ENCODE data around the gene PID1.

PID1 gene
- 7.6 to 73.4 (median 42.8) reads per million in 17 experiments for total RNA-seq

DNA sequence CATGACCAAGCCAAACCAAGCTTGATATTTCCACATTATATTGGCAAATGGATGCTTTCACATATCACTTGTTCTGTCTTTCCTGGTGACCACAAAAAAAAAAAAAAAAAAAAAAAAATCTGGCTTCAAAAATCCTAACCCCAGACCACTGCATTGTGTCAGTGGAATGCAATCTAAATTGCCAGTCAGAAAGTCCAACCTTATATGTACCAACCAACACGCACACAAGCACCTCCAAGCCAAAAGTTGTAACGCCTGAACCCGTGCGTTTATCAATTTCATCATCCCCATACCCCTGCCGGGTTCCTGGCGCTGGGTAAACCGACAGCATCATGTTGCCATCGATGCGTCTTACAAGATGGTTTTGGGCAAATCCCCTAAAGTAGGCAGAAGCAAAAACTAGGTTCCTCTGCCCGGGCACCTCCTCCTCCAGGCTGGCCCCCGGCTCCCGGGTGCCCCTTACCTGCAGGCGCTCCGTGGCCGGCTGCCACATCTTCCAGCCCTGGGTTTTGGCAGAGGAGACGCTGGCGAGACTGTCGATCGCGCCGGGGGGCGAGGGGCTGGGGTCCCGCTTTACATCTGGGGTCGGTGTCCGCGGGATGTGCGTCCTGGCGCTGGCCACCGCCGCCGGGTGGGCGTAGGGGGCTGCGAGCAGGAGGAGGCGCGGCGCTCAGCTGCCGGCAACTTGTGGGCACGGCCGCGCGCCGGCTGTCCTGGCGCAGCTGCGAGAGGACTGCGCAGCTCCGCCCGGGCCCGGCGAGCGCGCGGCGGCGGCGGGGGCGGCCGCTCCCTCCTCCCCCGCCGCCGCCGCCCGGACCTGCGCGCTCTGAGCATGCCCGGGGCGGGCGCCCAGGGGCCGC lies at the start of gene PID1:
Gene PID1 (minus strand): TSS at position 737 of the 860 bp plus-strand sequence. CDS start 244 bp downstream, at position 493.
- DNase-seq = peak; percentile 59 to 86 (median 72)

- no peak for DNase-seq
These were observed 48.5 kb upstream of the PID1 start for GRCh38 chr2:229319558-229319957.

GRCh38 chr2:229314117-229314516 lies 43.0 kb upstream of the PID1 start:
- peak; percentile 52 to 83 (median 70) for DNase-seq

- DNase-seq = peak; percentile 62 to 95 (median 84)
These were observed 42.5 kb upstream of the PID1 start for GRCh38 chr2:229313591-229313990.

DNA sequence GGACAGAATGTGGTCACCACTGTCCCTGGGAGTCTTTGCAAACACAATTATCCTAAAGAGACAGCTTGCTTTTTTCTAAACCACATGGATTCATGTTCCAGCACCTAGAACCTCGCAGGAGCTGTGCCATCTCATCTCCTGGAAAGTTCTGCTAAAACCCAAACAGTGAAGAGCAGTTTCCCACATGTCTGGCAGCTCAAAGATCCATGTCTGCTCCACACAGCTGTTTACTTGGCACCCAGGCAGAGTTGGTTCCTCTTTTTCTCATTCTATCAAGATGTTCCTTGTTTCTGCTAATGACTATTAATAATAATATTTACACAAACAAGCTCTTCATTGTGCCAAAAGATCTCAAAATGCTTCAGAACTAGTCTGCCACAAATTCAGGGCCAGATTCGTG lies 30.1 kb upstream of the PID1 start:
- DNase-seq = peak; percentile 55 to 77 (median 66)

DNA sequence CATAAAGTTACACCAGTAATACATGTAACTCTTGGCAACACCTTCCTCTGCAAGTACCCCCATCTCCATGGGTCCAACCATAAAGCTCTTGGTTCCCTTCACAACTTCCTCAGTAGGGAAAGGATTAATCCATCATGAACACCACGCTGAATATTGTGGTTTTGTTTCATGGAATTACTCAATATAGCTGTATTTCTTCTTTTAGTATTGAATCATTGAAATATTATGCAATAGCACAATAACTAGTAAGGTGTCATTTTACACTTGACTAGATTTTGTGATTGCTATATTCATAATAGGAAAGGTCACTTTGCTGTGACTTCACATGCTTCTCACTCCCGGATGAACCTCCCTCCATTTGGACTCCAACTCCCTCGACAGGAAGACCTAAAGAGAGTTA lies 29.7 kb upstream of the PID1 start:
- peak; percentile 52 to 92 (median 77) for DNase-seq

GRCh38 chr2:229300371-229300770 lies 29.3 kb upstream of the PID1 start:
- DNase-seq = no peak

GRCh38 chr2:229297247-229297646 lies 26.2 kb upstream of the PID1 start:
- peak; percentile 68 to 86 (median 81) for DNase-seq

DNA sequence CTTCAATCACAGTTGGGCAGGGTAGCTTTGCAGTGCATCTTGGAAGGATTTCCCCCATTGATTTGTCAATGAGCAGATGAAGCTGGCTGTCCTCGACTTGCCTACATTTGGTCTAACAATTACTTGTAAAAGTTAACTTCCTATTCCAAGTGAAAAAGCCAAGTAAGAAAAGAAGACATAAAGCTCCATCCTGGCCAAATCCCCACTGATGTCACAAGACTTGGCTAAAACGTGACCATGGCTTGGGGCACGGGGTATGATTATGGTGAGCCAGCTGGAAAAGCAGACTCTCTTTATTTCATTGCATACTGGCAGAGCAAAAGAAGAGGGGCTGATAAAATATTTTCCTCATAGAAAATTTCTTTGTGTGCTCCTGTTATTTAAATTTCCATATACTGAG lies 25.4 kb upstream of the PID1 start:
- DNase-seq = peak; percentile 36 to 50 (median 46)

GRCh38 chr2:229296016-229296415 lies 24.9 kb upstream of the PID1 start:
- DNase-seq = peak; percentile 41 to 80 (median 69)

GRCh38 chr2:229287823-229288222 lies 16.7 kb upstream of the PID1 start:
- peak; percentile 13 to 84 (median 54) for DNase-seq

- peak; percentile 82 to 96 (median 86) for DNase-seq
These were observed 11.9 kb upstream of the PID1 start for GRCh38 chr2:229282758-229283546.

- peak in 3 of 4 experiments; percentile 35 to 59 (median 43) for DNase-seq
These were observed 8.4 kb upstream of the PID1 start for GRCh38 chr2:229279516-229279915.

DNA sequence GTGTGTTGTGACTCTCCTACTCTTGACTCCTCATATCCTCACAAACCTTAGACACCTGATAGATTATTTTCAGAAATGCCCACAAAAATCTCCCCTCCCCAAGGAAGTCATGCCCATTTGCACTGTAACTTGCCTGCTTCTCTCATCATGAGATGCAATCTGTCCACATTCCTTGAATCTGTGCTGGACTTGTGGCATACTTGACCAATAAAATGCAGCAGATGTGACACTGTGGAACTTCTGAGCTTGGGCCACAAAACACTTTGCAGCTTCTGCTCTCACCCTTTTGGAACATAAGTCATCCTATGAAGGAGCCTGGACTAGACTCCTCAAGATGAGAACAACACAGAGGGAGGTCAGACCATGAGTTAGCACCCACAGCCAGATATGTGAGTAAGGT lies 4.4 kb upstream of the PID1 start:
- no peak for DNase-seq

- peak; percentile 52 to 74 (median 69) for DNase-seq
These were observed 2.7 kb upstream of the PID1 start for GRCh38 chr2:229273723-229274338.

DNA sequence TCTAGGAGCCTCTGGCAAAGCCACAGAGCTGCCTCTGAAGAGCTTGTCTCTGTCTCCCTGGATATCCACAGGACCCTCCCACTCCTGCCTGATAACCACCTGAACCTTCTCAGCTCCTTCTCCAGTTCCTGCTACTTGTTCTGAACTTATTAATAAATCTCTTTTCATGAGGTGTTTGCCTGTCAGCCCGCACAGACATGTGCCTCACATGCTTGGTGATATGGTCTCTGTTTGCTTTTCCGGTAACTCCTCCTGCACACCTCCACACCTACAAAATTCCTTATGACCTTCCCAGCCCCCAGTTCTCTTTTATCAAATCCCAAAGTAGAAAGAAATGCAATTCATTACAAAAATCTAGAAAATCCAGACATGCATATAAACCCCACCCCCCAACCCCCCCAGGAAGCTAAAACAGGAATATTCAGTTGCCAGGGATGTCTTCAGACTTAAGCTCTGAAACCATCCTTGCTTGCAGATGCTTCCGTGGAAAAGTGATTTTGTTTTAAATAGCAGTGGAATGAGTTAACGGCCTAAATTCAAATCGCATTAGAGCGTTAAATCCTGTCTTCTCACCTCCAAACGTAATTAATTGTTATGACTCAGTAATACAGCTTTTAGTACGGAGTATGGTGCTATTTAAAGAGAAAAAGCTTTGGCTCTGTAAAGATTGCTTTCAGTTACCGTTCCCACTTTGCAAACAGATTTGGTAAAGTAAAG lies 2.1 kb upstream of the PID1 start:
- no peak for DNase-seq

GRCh38 chr2:229269941-229270340 lies 1.1 kb downstream of the PID1 start:
- peak in 1 of 4 experiments; percentile 27 for DNase-seq

DNA sequence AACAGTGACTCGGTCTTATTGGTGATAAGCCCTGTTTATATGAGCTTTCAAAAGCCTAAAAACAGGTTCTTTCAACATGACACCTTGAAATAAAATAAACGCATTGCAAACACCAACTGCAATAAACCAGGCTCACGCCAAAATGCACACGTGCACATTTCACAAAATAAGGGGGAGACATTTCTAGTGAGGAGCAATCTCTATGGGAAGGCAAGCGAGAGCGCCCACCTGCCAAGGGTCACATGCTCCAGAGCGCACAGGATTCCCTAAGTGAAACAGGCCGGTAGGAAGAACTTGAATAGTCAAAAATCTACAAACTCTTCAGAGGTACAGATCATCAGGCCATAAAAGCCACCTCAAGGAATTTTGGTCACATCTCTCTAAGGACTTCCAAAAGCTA lies 1.9 kb downstream of the PID1 start:
- DNase-seq = no peak

GRCh38 chr2:229268626-229269025 lies 2.5 kb downstream of the PID1 start:
- DNase-seq = no peak

DNA sequence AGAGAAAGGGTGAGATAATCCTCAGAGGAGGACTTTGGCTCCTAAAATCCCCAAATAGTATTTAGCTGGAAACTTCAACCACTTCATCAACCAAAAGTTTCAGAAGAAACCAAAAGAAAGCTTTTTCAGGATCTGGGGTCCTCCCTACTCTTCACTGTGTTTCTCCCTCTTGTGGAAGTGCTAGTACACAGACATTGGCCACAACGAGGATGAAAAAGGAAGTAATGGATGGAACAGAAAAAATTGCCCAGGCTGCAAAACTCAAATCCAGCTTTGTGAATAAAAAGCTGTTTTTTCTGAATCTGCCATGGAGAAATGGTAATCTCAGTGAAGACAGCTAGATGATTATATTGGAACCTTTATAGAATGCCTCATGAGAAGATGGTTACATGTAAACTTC lies 4.0 kb downstream of the PID1 start:
- peak; percentile 28 to 65 (median 42) for DNase-seq

DNA sequence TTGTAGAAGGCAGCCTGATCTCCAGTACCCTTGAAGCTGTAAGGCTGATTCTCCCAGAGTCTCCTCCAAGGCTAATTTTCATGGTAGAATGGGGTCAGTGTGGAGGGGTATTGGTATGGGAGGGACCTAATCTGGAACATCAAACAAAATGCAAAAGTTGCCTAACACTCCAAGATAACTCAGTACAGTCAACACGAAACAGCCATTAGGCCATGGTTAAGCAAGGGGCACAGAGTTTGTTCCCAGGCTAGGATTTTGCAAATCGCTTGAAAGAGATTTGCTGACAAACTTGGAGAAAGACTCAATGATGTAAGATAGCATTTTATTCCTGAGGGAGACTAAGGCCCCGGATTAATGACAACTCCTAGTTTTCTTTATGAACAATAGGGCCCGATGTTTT lies 5.4 kb downstream of the PID1 start:
- no peak for DNase-seq

DNA sequence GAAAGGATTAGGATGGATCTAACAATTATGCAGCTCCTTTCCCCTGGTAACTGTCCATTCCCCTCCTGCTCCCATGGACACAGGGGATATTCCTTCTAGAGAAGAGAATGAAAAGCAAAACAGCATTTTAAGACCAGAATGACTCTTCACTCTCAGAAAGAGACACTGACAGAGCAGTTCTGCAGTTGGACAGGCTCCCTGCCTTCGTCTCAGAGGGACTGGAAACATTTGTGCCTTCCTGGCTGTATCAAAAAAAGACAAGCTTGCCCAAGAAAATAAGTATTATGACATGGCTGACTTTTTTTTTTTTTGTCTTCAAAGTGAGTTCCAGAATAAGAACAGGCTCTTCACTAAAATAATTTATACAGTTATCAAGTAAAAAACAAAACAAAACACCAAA lies 9.5 kb downstream of the PID1 start:
- DNase-seq = no peak

Data from suppressor macrophage (primary cell).